Measurements from ENCODE around the gene FBLN2.
"Not testable (repeated sequence)": the region's sequence is repeated elsewhere in the genome, so short reads cannot be mapped to it uniquely, and the experiment has no call there.

Gene FBLN2

DNA sequence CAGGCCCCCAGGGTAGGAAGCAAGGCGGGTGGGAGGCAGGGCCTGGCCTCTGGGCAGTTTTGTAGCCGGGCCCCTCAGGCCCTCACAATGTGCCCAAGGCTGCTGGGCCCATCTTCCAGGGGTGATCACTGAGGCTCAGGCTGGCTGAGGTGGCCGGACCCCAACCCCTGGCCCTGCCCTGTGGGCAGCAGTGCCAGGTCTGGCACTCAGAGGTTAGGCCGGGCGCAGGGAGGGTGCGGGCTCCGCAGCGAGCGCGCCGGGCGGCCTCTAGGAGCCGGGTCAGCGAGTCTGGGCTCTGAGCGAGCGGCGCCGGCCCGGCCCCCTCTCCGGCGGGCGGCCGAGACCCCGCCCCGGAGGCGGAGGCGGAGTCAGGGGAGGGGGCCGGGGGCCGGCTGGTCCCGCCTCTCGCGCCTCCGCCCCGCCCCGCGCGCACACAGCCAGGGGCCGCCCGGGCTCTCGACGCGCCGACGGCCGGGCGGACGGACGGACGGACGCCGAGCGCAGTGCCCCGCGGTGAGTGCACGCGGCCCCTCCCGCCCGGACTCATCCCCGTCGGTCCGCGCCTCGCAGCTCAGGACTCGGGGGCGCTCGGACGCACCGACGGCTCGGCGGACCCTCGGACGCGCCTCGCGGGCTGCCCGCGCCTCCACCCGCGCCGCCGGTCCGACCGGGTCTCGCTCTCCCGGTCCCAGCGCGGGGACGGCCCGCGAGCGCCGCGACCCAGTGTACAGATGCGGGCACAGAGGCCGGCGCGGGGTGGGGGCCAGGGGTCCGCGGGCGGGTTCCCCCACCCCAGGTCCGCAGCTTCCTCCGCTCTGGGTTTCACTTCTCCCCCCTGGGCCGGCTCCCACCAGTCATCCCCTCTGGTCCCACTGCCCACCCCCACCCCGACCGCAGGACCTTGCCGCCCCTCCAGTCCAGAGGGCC lies at the start of gene FBLN2:
TSS of gene FBLN2 (plus strand) at position 430 of the 927 bp plus-strand sequence. CDS start 21,231 bp downstream, outside the sequence.
- Histone ChIP-seq H3K27me3 (replicated peaks; ENCODE audit: control insufficient read depth, insufficient read depth, low read length) (no peaks in the 10 kb centered on the region), H3K36me3 (ENCODE audit: control insufficient read depth, insufficient read depth, low read length, severe bottlenecking) (no peaks in the 10 kb centered on the region), H3K4me3 (ENCODE audit: low read length) (peak within 1 kb of the TSS; percentile 84), H3K9me3 (ENCODE audit: control insufficient read depth, low read length) (no peaks in the 10 kb centered on the region), H3K9ac (ENCODE audit: low read length) (peak within 1 kb of the TSS; percentile 93), H3K4me1 (ENCODE audit: control insufficient read depth, insufficient read depth, low read length) (peaks cover 81% of the 10 kb centered on the region)
- DNase-seq (ENCODE audit: low read depth): peak; percentile 92

DNA sequence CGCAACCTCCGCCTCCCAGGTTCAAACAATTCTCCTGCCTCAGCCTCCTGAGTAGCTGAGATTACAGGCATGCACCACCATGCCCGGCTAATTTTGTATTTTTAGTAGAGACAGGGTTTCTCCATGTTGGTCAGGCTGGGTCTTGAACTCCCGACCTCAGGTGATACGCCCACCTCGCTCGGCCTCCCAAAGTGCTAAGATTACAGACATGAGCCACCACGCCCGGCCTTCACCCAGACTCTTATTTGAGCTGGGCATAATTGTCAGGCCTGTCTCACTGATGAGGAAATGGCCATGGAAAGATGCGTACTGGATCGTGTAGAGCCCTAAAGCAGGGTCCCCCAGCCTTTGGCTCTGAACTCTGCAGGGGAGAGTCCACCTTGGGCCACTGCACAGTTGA lies 49.7 kb upstream of the FBLN2 start:
- H3K36me3 ChIP-seq (ENCODE audit: control insufficient read depth, insufficient read depth, low read length, severe bottlenecking); DNase-seq (ENCODE audit: low read depth); H3K9ac ChIP-seq (ENCODE audit: low read length); H3K4me3 ChIP-seq (ENCODE audit: low read length); H3K9me3 ChIP-seq (ENCODE audit: control insufficient read depth, low read length); H3K27me3 ChIP-seq (replicated peaks; ENCODE audit: control insufficient read depth, insufficient read depth, low read length): not testable (repeated sequence)
- H3K4me1 ChIP-seq (ENCODE audit: control insufficient read depth, insufficient read depth, low read length): peaks cover 23% of the 10 kb centered on the region

- H3K9me3 ChIP-seq (ENCODE audit: control insufficient read depth, low read length): no peaks in the 10 kb centered on the region
- peaks cover 23% of the 10 kb centered on the region for H3K4me1 ChIP-seq (ENCODE audit: control insufficient read depth, insufficient read depth, low read length)
- H3K27me3 ChIP-seq (replicated peaks; ENCODE audit: control insufficient read depth, insufficient read depth, low read length): no peaks in the 10 kb centered on the region
- no peaks in the 10 kb centered on the region for H3K36me3 ChIP-seq (ENCODE audit: control insufficient read depth, insufficient read depth, low read length, severe bottlenecking)
- H3K9ac ChIP-seq (ENCODE audit: low read length): no peak overlapping the region
- no peak overlapping the region for H3K4me3 ChIP-seq (ENCODE audit: low read length)
- no peak for DNase-seq (ENCODE audit: low read depth)
These were observed 48.6 kb upstream of the FBLN2 start for GRCh38 chr3:13500133-13500885.

GRCh38 chr3:13501056-13501455 lies 47.9 kb upstream of the FBLN2 start:
- Histone ChIP-seq H3K4me3 (ENCODE audit: low read length) (no peak overlapping the region), H3K27me3 (replicated peaks; ENCODE audit: control insufficient read depth, insufficient read depth, low read length) (no peaks in the 10 kb centered on the region), H3K36me3 (ENCODE audit: control insufficient read depth, insufficient read depth, low read length, severe bottlenecking) (no peaks in the 10 kb centered on the region), H3K9me3 (ENCODE audit: control insufficient read depth, low read length) (no peaks in the 10 kb centered on the region), H3K9ac (ENCODE audit: low read length) (peak overlapping the region; percentile 20), H3K4me1 (ENCODE audit: control insufficient read depth, insufficient read depth, low read length) (peaks cover 23% of the 10 kb centered on the region)
- DNase-seq (ENCODE audit: low read depth): no peak

DNA sequence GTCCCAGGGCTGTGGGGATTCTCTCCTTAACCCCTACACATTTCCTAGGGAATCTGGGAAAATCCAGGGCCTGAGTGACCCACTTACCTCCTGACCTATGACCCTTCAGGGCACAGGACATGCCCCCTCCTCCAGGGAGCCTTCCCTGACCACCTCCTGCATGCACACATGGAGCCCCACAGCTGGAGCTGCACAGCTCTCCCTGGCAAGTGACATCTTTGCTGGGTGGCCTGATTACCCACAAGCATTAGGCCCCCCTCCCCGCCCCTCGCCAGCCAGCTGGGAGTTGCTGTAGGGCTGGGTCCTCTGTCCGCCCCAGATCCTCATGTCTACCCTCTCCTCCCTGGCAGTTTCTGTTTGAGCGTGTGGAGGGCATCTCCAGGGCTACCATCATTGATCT lies 47.4 kb upstream of the FBLN2 start:
- no peak for DNase-seq (ENCODE audit: low read depth)
- no peaks in the 10 kb centered on the region for H3K27me3 ChIP-seq (replicated peaks; ENCODE audit: control insufficient read depth, insufficient read depth, low read length)
- H3K9me3 ChIP-seq (ENCODE audit: control insufficient read depth, low read length): no peaks in the 10 kb centered on the region
- H3K9ac ChIP-seq (ENCODE audit: low read length): peak overlapping the region; percentile 20
- peaks cover 22% of the 10 kb centered on the region for H3K4me1 ChIP-seq (ENCODE audit: control insufficient read depth, insufficient read depth, low read length)
- no peaks in the 10 kb centered on the region for H3K36me3 ChIP-seq (ENCODE audit: control insufficient read depth, insufficient read depth, low read length, severe bottlenecking)
- no peak overlapping the region for H3K4me3 ChIP-seq (ENCODE audit: low read length)

DNA sequence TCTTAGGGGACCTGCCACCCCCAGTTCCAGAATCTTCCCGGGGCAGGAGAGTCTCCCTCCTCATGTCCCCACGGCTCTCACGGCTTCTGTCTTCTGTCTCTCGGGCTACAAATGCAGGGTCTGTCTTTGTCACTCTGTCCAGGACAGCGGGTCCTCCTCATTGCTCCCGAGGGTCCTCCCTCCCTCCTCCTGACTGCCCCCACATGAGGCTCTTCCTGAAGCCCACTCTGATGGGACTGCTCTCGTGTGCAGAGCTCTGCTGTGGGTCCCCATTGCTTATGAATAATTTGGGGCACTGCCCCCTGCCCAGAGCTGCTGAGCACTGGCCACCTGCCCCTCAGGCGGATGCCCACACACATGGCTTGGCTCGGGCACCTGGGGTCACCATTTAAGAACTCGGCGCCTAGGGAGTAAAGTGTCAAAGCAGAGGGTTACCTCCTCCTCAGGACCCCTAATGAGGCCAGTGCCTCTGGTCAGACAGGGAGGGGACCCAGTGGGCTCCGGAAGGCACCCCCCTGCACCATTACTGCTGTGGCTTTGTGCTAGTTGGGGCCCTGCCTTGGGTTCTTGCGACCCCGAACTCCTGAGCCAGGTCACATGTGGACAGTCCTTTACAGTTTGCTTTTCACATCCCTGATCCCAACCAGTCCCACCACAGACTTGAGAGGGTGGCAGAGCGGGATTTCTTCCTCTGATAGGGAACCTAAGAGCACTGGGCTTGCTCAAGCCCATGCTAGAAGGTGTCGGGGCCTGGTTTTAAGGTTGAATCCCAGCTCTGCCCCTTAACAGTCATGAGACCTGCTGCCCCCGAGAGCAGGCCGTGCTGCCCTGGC lies 46.8 kb upstream of the FBLN2 start:
- Histone ChIP-seq H3K4me3 (ENCODE audit: low read length) (no peak overlapping the region), H3K9me3 (ENCODE audit: control insufficient read depth, low read length) (no peaks in the 10 kb centered on the region), H3K27me3 (replicated peaks; ENCODE audit: control insufficient read depth, insufficient read depth, low read length) (no peaks in the 10 kb centered on the region), H3K36me3 (ENCODE audit: control insufficient read depth, insufficient read depth, low read length, severe bottlenecking) (no peaks in the 10 kb centered on the region), H3K9ac (ENCODE audit: low read length) (no peak overlapping the region), H3K4me1 (ENCODE audit: control insufficient read depth, insufficient read depth, low read length) (peaks cover 16% of the 10 kb centered on the region)
- no peak for DNase-seq (ENCODE audit: low read depth)

- H3K4me3 ChIP-seq (ENCODE audit: low read length): no peak overlapping the region
- no peak overlapping the region for H3K9ac ChIP-seq (ENCODE audit: low read length)
- peaks cover 16% of the 10 kb centered on the region for H3K4me1 ChIP-seq (ENCODE audit: control insufficient read depth, insufficient read depth, low read length)
- H3K36me3 ChIP-seq (ENCODE audit: control insufficient read depth, insufficient read depth, low read length, severe bottlenecking): no peaks in the 10 kb centered on the region
- no peaks in the 10 kb centered on the region for H3K9me3 ChIP-seq (ENCODE audit: control insufficient read depth, low read length)
- H3K27me3 ChIP-seq (replicated peaks; ENCODE audit: control insufficient read depth, insufficient read depth, low read length): no peaks in the 10 kb centered on the region
- DNase-seq (ENCODE audit: low read depth): no peak
These were observed 46.2 kb upstream of the FBLN2 start for GRCh38 chr3:13502791-13503060.

- DNase-seq (ENCODE audit: low read depth): peak; percentile 82
- Histone ChIP-seq H3K4me1 (ENCODE audit: control insufficient read depth, insufficient read depth, low read length) (peaks cover 10% of the 10 kb centered on the region), H3K4me3 (ENCODE audit: low read length) (no peak overlapping the region), H3K9me3 (ENCODE audit: control insufficient read depth, low read length) (no peaks in the 10 kb centered on the region), H3K9ac (ENCODE audit: low read length) (no peak overlapping the region), H3K27me3 (replicated peaks; ENCODE audit: control insufficient read depth, insufficient read depth, low read length) (no peaks in the 10 kb centered on the region), H3K36me3 (ENCODE audit: control insufficient read depth, insufficient read depth, low read length, severe bottlenecking) (no peaks in the 10 kb centered on the region)
These were observed 44.6 kb upstream of the FBLN2 start for GRCh38 chr3:13504161-13504831.

- Histone ChIP-seq H3K27me3 (replicated peaks; ENCODE audit: control insufficient read depth, insufficient read depth, low read length) (no peaks in the 10 kb centered on the region), H3K4me1 (ENCODE audit: control insufficient read depth, insufficient read depth, low read length) (peaks cover 10% of the 10 kb centered on the region), H3K9ac (ENCODE audit: low read length) (no peak overlapping the region), H3K36me3 (ENCODE audit: control insufficient read depth, insufficient read depth, low read length, severe bottlenecking) (no peaks in the 10 kb centered on the region), H3K4me3 (ENCODE audit: low read length) (no peak overlapping the region), H3K9me3 (ENCODE audit: control insufficient read depth, low read length) (no peaks in the 10 kb centered on the region)
- DNase-seq (ENCODE audit: low read depth): no peak
These were observed 43.5 kb upstream of the FBLN2 start for GRCh38 chr3:13505147-13506130.

DNA sequence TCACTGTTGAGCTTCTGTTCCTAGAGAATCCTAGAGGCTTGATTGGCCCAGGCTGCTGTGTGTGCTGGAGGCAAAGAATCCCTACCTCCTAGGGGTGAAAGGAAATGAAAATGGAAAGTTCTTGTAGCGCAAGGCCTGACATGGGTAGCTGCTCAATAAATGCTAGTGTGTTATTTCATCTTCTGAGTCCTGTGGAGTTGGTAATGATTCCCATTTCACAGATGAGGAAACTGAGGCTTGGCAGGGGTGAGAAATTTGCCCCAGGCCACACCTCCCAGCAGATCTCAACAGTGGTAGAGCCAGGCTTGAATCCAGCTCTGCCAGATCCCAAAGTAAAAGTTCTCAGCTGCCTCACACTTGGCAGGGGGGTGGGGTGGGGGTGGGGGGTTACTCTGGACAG lies 42.7 kb upstream of the FBLN2 start:
- peaks cover 14% of the 10 kb centered on the region for H3K4me1 ChIP-seq (ENCODE audit: control insufficient read depth, insufficient read depth, low read length)
- no peaks in the 10 kb centered on the region for H3K27me3 ChIP-seq (replicated peaks; ENCODE audit: control insufficient read depth, insufficient read depth, low read length)
- H3K9me3 ChIP-seq (ENCODE audit: control insufficient read depth, low read length): no peaks in the 10 kb centered on the region
- no peak overlapping the region for H3K9ac ChIP-seq (ENCODE audit: low read length)
- H3K4me3 ChIP-seq (ENCODE audit: low read length): no peak overlapping the region
- no peaks in the 10 kb centered on the region for H3K36me3 ChIP-seq (ENCODE audit: control insufficient read depth, insufficient read depth, low read length, severe bottlenecking)
- no peak for DNase-seq (ENCODE audit: low read depth)

Measured in adipocyte (in vitro differentiated cells).